SW480 (cell line): Measurements from ENCODE around the gene SH3TC2.

Source experiments
- DNase-seq: peaks from one replicate; pipeline ENCODE4 v3.0.0-alpha.2; 2016; ENCODE audit warnings: low spot score

Gene SH3TC2

DNA sequence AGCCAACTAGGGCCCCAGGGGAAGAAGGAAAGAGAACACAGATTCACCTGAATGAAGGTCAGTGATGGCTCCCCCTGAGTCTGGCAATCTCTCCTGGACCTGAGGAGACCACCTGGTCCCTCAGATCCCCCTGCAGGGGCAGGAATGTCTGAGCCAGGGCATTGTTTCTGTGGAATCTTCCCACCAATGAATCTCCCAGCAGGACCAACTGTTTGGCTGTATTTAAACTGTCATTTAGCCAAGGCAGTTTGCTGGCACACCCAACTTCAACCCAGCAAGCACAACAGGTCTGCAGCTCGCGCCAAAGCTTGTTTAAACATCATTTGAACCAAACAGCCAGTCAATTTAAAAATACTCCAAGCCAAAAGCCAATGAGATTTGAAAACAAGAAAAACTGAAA, 92.6 kb downstream of the SH3TC2 start:
- DNase-seq = no peak

- no peak for DNase-seq
Observed at GRCh38 chr5:148969291-148969690, 93.6 kb downstream of the SH3TC2 start.

- DNase-seq = no peak
Observed at GRCh38 chr5:148968311-148968710, 94.6 kb downstream of the SH3TC2 start.

GRCh38 chr5:148967783-148968182, 95.1 kb downstream of the SH3TC2 start:
- DNase-seq = no peak

DNA sequence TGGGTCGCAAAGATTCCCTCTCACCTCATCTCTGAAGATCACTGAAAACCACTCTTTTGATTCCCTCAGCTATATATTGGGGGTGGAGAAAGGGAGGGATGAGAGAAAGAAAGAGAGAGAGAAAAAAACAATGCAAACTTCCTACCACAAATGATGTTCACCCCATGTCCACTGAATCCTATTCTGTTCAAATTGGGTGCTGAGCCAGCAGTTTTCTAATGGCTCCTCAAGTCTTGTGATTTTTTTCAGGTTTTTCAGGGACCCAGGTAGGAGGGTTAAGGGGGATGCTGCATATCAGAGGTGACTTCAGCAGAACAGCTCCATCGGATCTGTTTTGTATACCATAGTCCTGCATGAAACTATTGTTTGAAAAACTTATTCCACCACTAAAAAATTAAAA, 95.9 kb downstream of the SH3TC2 start:
- no peak for DNase-seq

GRCh38 chr5:148966348-148966747, 96.5 kb downstream of the SH3TC2 start:
- peak; percentile 8 for DNase-seq

DNA sequence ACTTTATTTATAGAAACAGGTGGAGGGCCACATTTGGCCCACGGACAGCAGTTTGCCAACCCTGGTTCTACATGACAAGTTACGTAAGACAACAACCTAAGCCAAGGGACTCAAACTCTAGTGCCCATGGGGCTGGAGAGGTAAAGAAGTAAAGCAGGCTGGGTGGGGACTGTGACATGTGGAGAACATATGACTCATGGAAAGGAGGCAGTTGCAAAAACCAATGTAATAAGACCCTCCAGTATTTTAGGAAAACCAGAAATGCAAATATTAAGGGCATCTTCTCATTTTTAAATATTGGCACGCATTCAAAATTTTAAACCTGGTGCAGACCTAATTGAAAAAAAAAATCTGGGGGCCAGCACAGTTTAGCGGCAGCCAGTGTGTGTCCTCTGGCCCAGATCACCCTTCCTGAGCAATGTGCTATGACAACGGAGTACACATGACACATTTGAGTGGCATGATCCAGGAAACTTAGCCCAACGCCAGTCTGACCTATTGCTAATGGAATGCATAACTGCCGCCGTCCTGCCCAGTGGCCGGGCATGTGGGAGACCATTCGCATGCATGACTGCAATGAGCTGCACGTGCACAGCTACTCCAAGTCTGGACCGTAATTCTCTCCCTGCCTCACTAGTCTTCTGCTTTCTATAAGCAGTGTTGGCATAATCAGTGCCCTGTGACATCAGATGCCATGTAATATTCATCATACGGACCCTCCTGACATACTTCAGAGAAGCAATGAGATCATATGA, 97.2 kb downstream of the SH3TC2 start:
- peak; percentile 98 for DNase-seq

GRCh38 chr5:148963664-148964063, 99.2 kb downstream of the SH3TC2 start:
- no peak for DNase-seq

- DNase-seq = peak; percentile 22
Observed at GRCh38 chr5:148962761-148963324, 100.0 kb downstream of the SH3TC2 start.

DNA sequence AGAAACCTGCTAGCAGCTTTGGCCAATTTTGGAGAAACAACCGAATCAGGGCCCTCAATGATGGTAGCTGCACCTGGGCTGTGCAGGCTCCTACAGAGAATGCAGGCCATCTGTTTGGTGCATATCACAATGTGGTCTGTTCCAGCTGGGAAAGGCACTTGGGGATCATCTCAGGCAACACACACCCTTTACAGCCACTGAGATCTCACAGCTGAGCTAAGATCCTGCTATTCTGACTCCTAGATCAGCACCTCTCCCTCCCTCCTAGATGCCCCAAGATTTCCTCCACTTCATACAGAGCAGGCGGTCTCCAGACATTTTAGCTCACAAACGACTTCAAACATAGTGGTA, 100.7 kb downstream of the SH3TC2 start:
- DNase-seq = no peak

DNA sequence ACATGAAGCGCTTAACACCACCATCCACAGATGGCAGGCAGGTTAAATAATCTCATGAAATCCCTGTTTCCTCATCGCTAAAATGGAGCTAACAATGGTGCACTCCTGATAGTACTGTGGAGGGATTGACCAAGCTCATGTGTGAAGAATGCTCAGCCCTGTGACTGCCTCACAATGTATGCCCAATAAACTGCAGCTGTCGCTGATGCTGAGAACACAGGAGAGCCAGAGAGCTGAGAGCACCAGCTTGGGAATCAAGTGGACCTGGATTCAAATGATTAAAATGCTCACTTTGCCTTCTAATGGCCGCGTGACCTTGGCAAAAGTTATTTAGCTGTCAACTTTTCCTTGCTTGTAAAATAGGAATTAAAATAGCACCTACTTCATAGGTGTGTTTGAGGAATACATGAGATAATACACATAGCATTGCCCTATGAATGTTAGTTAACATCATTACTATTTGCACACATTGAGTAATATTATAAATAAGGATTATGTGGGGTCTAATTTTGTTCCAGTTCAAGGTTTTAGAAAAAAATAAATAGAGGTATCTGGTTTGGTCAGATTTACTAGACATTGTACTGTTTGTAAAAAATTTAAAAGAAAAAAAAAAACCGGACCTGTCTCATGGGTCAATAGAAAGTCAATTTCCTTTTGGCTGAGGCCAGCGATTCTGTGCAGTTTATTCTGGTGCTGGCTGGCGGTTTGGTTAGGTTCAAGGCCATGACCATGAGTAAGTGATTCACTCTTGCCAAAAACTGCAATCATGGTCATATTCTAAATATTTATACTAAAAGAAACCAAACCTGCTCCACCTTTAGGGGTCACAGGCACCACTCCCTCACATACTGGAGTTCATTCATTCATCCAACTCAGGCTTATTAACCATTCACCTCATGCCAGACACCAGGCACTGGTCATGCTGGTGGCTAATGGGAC, 101.3 kb downstream of the SH3TC2 start:
- DNase-seq = no peak

- DNase-seq = no peak
Observed at GRCh38 chr5:148960070-148960769, 102.6 kb downstream of the SH3TC2 start.

DNA sequence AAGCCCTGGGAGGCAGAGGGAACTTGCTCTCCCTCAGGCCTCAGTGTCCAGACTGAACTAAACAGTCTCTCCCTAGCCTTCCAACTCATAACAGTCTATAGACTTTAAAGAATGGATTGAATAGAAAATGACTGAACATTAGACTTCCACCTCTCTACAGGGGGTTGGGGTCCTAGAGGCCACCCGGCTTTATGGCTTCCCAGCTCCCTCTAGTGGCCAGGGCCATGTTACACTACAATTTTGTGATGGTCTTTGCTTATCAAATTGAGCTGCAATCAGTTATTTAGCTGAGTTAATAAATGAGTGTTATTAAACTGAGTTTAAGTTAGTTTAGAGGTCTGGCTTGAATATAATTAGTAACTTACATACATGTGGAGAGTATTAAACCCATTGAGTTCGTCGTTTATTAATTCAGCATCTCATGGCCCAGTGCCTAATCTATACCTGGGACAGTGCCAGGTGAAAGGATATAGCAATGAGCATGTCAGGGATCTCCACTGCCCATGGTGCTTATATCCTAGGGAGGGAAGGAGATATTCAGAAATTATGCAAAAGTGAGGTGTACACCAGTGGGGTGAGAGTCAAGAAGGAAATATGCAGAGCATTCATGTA, 105.2 kb downstream of the SH3TC2 start:
- DNase-seq = peak; percentile 43

- peak; percentile 18 for DNase-seq
Observed at GRCh38 chr5:148956477-148957385, 106.1 kb downstream of the SH3TC2 start.
